H1 (cell line): Measurements from ENCODE around the gene TRIM60. TPM values are rescaled to one million over a fixed set of nuclear protein-coding genes. Genes with fewer than 3 reads are reported as not detected.

ENCODE experiments used
- CTCF ChIA-PET: fragments of 300-600 bp; sonication (Branson Sonifier 250); formaldehyde crosslinking; loops from one replicate; lab custom pipeline; 2021; ENCODE audit not compliant: partially characterized antibody; lab: Charles Lee
- POLR2A ChIA-PET: fragments of 300-600 bp; sonication (Branson Sonifier 250); formaldehyde crosslinking; loops from one replicate; lab custom pipeline; 2021; ENCODE audit warnings: inconsistent platforms; ENCODE audit not compliant: partially characterized antibody; lab: Charles Lee
- DNase-seq, 2 experiments: peaks; one replicate each; pipeline versions ENCODE4 v3.0.0 to v3.0.0-alpha.2; 2010 to 2022; ENCODE audit warnings: low spot score in 2 of 2, low read depth in 1 of 2, mixed read lengths in 1 of 2
- FAIRE-seq: peaks from 2 replicates; lab custom pipeline; 2011; peaks lifted over from hg19 to GRCh38; lab: Jason Lieb, UNC
- H2AFZ ChIP-seq: 2 replicates; pipeline ENCODE4 v1.8.1; 2012; ENCODE audit warnings: low read length, inconsistent platforms
- H2AK5ac ChIP-seq: 2 replicates; pipeline ENCODE4 v1.6.1; 2013; ENCODE audit warnings: low read depth, low read length
- H2BK120ac ChIP-seq: replicated peaks from 2 replicates; pipeline ENCODE3; 2013; ENCODE audit warnings: low read depth, low read length, inconsistent platforms
- H2BK12ac ChIP-seq: 2 replicates; pipeline ENCODE4 v1.6.1; 2013; ENCODE audit warnings: low read depth, low read length
- H2BK15ac ChIP-seq: 2 replicates; pipeline ENCODE4 v1.6.1; 2013; ENCODE audit warnings: low read length
- H2BK20ac ChIP-seq: 2 replicates; pipeline ENCODE4 v1.6.1; 2013; ENCODE audit warnings: low read length
- H2BK5ac ChIP-seq: 2 replicates; pipeline ENCODE4 v1.6.1; 2013; ENCODE audit warnings: low read depth, low read length
- H3K14ac ChIP-seq: 2 replicates; pipeline ENCODE4 v1.6.1; 2013; ENCODE audit warnings: inconsistent platforms; ENCODE audit not compliant: insufficient read length
- H3K18ac ChIP-seq: 2 replicates; pipeline ENCODE4 v1.6.1; 2013; ENCODE audit warnings: low read length; ENCODE audit errors: extremely low read depth
- H3K23ac ChIP-seq: 2 replicates; pipeline ENCODE4 v1.6.1; 2013; ENCODE audit warnings: inconsistent platforms; ENCODE audit not compliant: insufficient read length
- H3K23me2 ChIP-seq: 2 replicates; pipeline ENCODE4 v1.6.1; 2013; ENCODE audit warnings: low read depth, low read length
- H3K27ac ChIP-seq: 2 replicates; pipeline ENCODE4 v1.6.1; 2011; ENCODE audit warnings: low read depth, low read length, inconsistent platforms
- H3K27me3 ChIP-seq, 4 experiments: replicated peaks in 1 of 4; 1 replicate in 1 of 4; 2 replicates in 3 of 4; pipeline versions ENCODE4 v1.6.1 to v1.8.1; 2011 to 2013; ENCODE audit warnings: low read length in 3 of 4, mild to moderate bottlenecking in 3 of 4, inconsistent platforms in 2 of 4, mixed read lengths in 2 of 4, moderate library complexity in 1 of 4; ENCODE audit not compliant: control insufficient read depth in 3 of 4, insufficient read depth in 3 of 4; ENCODE audit errors: extremely low read depth in 1 of 4
- H3K36me3 ChIP-seq, 4 experiments: 2 replicates each; pipeline versions ENCODE4 v1.6.1 to v1.8.1; 2011 to 2013; ENCODE audit warnings: mild to moderate bottlenecking in 4 of 4, low read length in 3 of 4, moderate library complexity in 2 of 4, control low read depth in 1 of 4, inconsistent platforms in 1 of 4; ENCODE audit not compliant: insufficient read depth in 4 of 4, control insufficient read depth in 2 of 4
- H3K4ac ChIP-seq: replicated peaks from 2 replicates; pipeline ENCODE3; 2013; ENCODE audit warnings: low read length, low read depth, mixed read lengths, inconsistent platforms; ENCODE audit not compliant: insufficient read length
- H3K4me1 ChIP-seq, 4 experiments: replicated peaks in 1 of 4; 1 replicate in 1 of 4; 2 replicates in 3 of 4; pipeline versions ENCODE4 v1.6.1 to v1.8.1; 2011 to 2013; ENCODE audit warnings: low read length in 3 of 4, inconsistent platforms in 2 of 4, mixed read lengths in 1 of 4; ENCODE audit not compliant: insufficient read depth in 4 of 4, control insufficient read depth in 3 of 4
- H3K4me2 ChIP-seq, 2 experiments: 2 replicates each; pipeline versions ENCODE4 v1.6.1 to v1.8.1; 2011 to 2013; ENCODE audit warnings: low read depth in 2 of 2, low read length in 2 of 2, control low read depth in 1 of 2, inconsistent platforms in 1 of 2, mild to moderate bottlenecking in 1 of 2; ENCODE audit not compliant: insufficient read depth in 1 of 2
- H3K4me3 ChIP-seq, 4 experiments: fragments of 200-600, 300-600 bp in 1 of 4; sonication (generic), shearing (Covaris generic), sonication (Bioruptor Twin) in 1 of 4; 2 replicates each; pipeline versions ENCODE4 v1.5.1 to v1.8.1; 2011 to 2016; ENCODE audit warnings: low read length in 4 of 4, low read depth in 3 of 4, control low read depth in 2 of 4, inconsistent platforms in 2 of 4, mild to moderate bottlenecking in 2 of 4, mixed read lengths in 1 of 4, moderate library complexity in 1 of 4; ENCODE audit not compliant: insufficient read depth in 2 of 4; ENCODE audit errors: extremely low read depth in 1 of 4
- H3K56ac ChIP-seq: replicated peaks from 2 replicates; pipeline ENCODE3; 2013; ENCODE audit warnings: low read depth, mild to moderate bottlenecking, mixed read lengths, low read length, inconsistent platforms; ENCODE audit not compliant: insufficient read length
- H3K79me1 ChIP-seq: 2 replicates; pipeline ENCODE4 v1.6.1; 2013; ENCODE audit warnings: low read depth, low read length, control low read depth
- H3K79me2 ChIP-seq, 2 experiments: 2 replicates each; pipeline versions ENCODE4 v1.6.1 to v1.8.1; 2012 to 2013; ENCODE audit warnings: low read length in 2 of 2, mild to moderate bottlenecking in 2 of 2, inconsistent platforms in 1 of 2; ENCODE audit not compliant: insufficient read depth in 2 of 2, control insufficient read depth in 1 of 2
- H3K9ac ChIP-seq, 4 experiments: replicated peaks in 1 of 4; 1 replicate in 1 of 4; 2 replicates in 3 of 4; pipeline versions ENCODE4 v1.6.1 to v1.8.1; 2011 to 2013; ENCODE audit warnings: low read depth in 3 of 4, low read length in 3 of 4, control low read depth in 2 of 4, mild to moderate bottlenecking in 2 of 4, moderate library complexity in 2 of 4, inconsistent platforms in 1 of 4; ENCODE audit errors: extremely low read depth in 1 of 4
- H3K9me3 ChIP-seq, 2 experiments: 2 replicates each; pipeline versions ENCODE4 v1.6.1 to v1.8.1; 2012 to 2013; ENCODE audit warnings: mild to moderate bottlenecking in 2 of 2, moderate library complexity in 2 of 2, control low read depth in 1 of 2, inconsistent platforms in 1 of 2, low read depth in 1 of 2, low read length in 1 of 2, mixed read lengths in 1 of 2; ENCODE audit not compliant: insufficient read depth in 2 of 2
- H4K20me1 ChIP-seq, 2 experiments: replicated peaks in 1 of 2; 2 replicates each; pipeline versions ENCODE3 to v1.8.1; 2011 to 2013; ENCODE audit warnings: inconsistent platforms in 2 of 2, low read length in 2 of 2, mild to moderate bottlenecking in 1 of 2; ENCODE audit not compliant: insufficient read depth in 2 of 2, control insufficient read depth in 1 of 2
- H4K5ac ChIP-seq: 2 replicates; pipeline ENCODE4 v1.6.1; 2013; ENCODE audit warnings: low read length, low read depth, mixed read lengths, inconsistent platforms; ENCODE audit not compliant: insufficient read length
- H4K8ac ChIP-seq: 2 replicates; pipeline ENCODE4 v1.8.0; 2013; ENCODE audit warnings: mild to moderate bottlenecking, moderate library complexity, low read length, inconsistent platforms; ENCODE audit not compliant: insufficient read depth; ENCODE audit errors: extremely low read depth
- H4K91ac ChIP-seq: replicated peaks from 2 replicates; pipeline ENCODE3; 2013; ENCODE audit warnings: low read length, mixed read lengths, inconsistent platforms; ENCODE audit not compliant: insufficient read length
- CBX8 ChIP-seq: fragments of 300-800, 300-1000 bp; sonication (generic); IDR thresholded peaks from 2 replicates; pipeline ENCODE4 v1.7.1; 2016; ENCODE audit warnings: low read depth, low read length, borderline replicate concordance
- CREB1 ChIP-seq: IDR thresholded peaks from 2 replicates; pipeline ENCODE4 v1.6.1; 2012; ENCODE audit warnings: inconsistent platforms
- JUND ChIP-seq: IDR thresholded peaks from 2 replicates; pipeline ENCODE4 v1.6.1; 2011; ENCODE audit warnings: mild to moderate bottlenecking, improper control_type of control experiment, low read length
- MAFK ChIP-seq: IDR thresholded peaks from 2 replicates; pipeline ENCODE4 v1.6.1; 2012; ENCODE audit warnings: low read depth, mild to moderate bottlenecking, improper control_type of control experiment, low read length
- POLR2AphosphoS5 ChIP-seq: IDR thresholded peaks from 2 replicates; pipeline ENCODE4 v1.6.1; 2011; ENCODE audit warnings: low read depth, low read length
- RXRA ChIP-seq: IDR thresholded peaks from 2 replicates; pipeline ENCODE4 v1.6.1; 2011; ENCODE audit warnings: low read depth, mild to moderate bottlenecking, low read length, moderate library complexity; ENCODE audit not compliant: insufficient read depth
- SP4 ChIP-seq: IDR thresholded peaks from 2 replicates; pipeline ENCODE4 v1.6.1; 2012; ENCODE audit warnings: low read length, inconsistent platforms
- USF2 ChIP-seq: IDR thresholded peaks from 2 replicates; pipeline ENCODE4 v1.6.1; 2011; ENCODE audit warnings: low read length, improper control_type of control experiment
- WGBS, 2 experiments: shearing (Covaris generic) in 1 of 2; methylation state at CpG; one replicate each; pipeline versions ENCODE4 v1.1.6 to v1.1.7; 2013 to 2015; ENCODE audit warnings: low lambda C conversion rate in 2 of 2, mixed read lengths in 2 of 2, inconsistent platforms in 1 of 2, low coverage in 1 of 2, missing lambda C conversion rate in 1 of 2; ENCODE audit not compliant: insufficient replicate concordance in 2 of 2, insufficient coverage in 1 of 2, insufficient read length in 1 of 2; ENCODE audit errors: extremely low coverage in 1 of 2, missing lambda C conversion rate in 1 of 2; 5-methylcytosine and 5-hydroxymethylcytosine counted together
- polyA plus RNA-seq, 7 experiments: library from polyadenylated mRNA; depleted of rRNA in 3 of 7; stranded (reverse) in 5 of 7; unstranded in 2 of 7; fragments of >200 nt in 5 of 7; fragments of 200-250 nt in 2 of 7; gene quantifications; 1 replicate in 5 of 7; 2 replicates in 1 of 7; 4 replicates in 1 of 7; pipeline versions ENCODE4 v1.2.1 to v1.2.3, GENCODE V29; 2011 to 2013; ENCODE audit warnings: missing spikeins in 2 of 7, mixed read lengths in 2 of 7
- total RNA-seq: library from RNA; stranded (reverse); fragmentation: NEBNext Ultra II Directional; extraction: Animal tissue kit (Norgen Biotek cat#: 25700); gene quantifications from 2 replicates; pipeline ENCODE4 v1.2.1, GENCODE V29; 2021

TRIM60 gene
- total and polyA plus RNA-seq, 2 of the 8 experiments (the other 6 are each of a cell fraction or from before 2014, with no cell fraction given), result not detected

DNA sequence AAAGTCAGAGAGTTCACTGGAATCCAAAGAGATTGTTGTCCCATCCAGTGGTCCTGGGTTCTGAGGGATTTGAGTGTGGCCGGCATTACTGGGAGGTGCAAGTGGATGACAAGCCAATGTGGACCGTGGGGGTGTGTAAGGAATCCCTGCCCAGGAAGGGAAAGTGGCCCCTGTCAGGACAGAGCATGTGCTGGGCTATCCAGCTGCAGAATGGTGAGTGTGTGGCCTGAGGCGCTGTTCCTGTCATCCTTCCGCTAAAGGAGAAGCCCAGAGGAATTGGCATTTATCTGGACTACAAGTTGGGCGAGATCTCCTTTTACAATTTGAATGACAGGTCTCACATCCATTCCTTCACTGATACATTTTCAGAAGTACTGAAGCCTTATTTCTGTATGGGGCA, 20.4 kb upstream of the TRIM60 start:
- no peak overlapping the region for H4K5ac ChIP-seq
- TF ChIP-seq RXRA (no peak), CREB1 (no peak), USF2 (no peak), POLR2AphosphoS5 (no peak), JUND (no peak), CBX8 (no peak), MAFK (no peak), SP4 (no peak)
- no peak overlapping the region for H2AFZ ChIP-seq
- no peak overlapping the region for H3K9ac ChIP-seq
- H4K91ac ChIP-seq, result no peak overlapping the region
- no peak overlapping the region for H2BK5ac ChIP-seq
- no peaks in the 10 kb centered on the region for H3K79me1 ChIP-seq
- H3K56ac ChIP-seq, result no peak overlapping the region
- no peak overlapping the region for H2BK12ac ChIP-seq
- H3K27me3 ChIP-seq, result no peaks in the 10 kb centered on the region
- H2BK20ac ChIP-seq, result no peak overlapping the region
- H3K14ac ChIP-seq, result no peak overlapping the region
- DNase-seq, result no peak
- no peak overlapping the region for H3K27ac ChIP-seq
- no peak for FAIRE-seq
- WGBS, 2 experiments, result 93% methylated on average over 5 of the region's 5 CpGs; no CpG with 5 or more reads in 1 of the 2 experiments
- H3K23me2 ChIP-seq, result no peaks in the 10 kb centered on the region
- H3K4ac ChIP-seq, result no peak overlapping the region
- ChIA-PET POLR2A (no interaction called here), CTCF (no interaction called here)
- no peaks in the 10 kb centered on the region for H3K36me3 ChIP-seq
- no peaks in the 10 kb centered on the region for H4K20me1 ChIP-seq
- H4K8ac ChIP-seq, result no peak overlapping the region
- no peak overlapping the region for H3K18ac ChIP-seq
- H3K4me2 ChIP-seq, result no peak overlapping the region
- no peak overlapping the region for H2AK5ac ChIP-seq
- H3K4me3 ChIP-seq, result no peak overlapping the region
- no peak overlapping the region for H3K23ac ChIP-seq
- H2BK15ac ChIP-seq, result no peak overlapping the region
- H3K9me3 ChIP-seq, result no peaks in the 10 kb centered on the region; a peak in 1 of 4 replicates
- no peak overlapping the region for H2BK120ac ChIP-seq
- no peaks in the 10 kb centered on the region for H3K4me1 ChIP-seq
- H3K79me2 ChIP-seq, result no peaks in the 10 kb centered on the region
